ENCODE results near the gene ARHGEF28. TPM values are rescaled to one million over a fixed set of nuclear protein-coding genes. Genes with fewer than 3 reads are reported as not detected.

Gene ARHGEF28
- total and polyA plus RNA-seq, 12 donors: 0.62 to 3.4 (median 1.5) TPM

GRCh38 chr5:73698011-73698410 lies 72.0 kb downstream of the ARHGEF28 start:
- H3K4me1 ChIP-seq: peaks cover 0 to 33% (median 10%) of the 10 kb centered on the region in 9 donors
- DNase-seq: no peak

GRCh38 chr5:73701566-73701965 lies 75.6 kb downstream of the ARHGEF28 start:
- WGBS, 2 donors: 79 to 80% methylated on average over 3 of the region's 3 CpGs

More at GRCh38 chr5:73698011-73698410, 72.0 kb downstream of the ARHGEF28 start:
- TF ChIP-seq CTCF (IDR thresholded peaks at IDR 0.05): no peak
- intact Hi-C loops (cut with DNase I): no loop called here
- no peaks in the 10 kb centered on the region for H3K27me3 ChIP-seq
- H3K4me3 ChIP-seq: no peak overlapping the region
- no peak for ATAC-seq
- WGBS, 2 donors: 88 to 89% methylated on average over 3 of the region's 3 CpGs
- H3K27ac ChIP-seq: no peak overlapping the region
- no peaks in the 10 kb centered on the region for H3K36me3 ChIP-seq
- peaks cover 0 to 4% (median 0%) of the 10 kb centered on the region in 11 donors for H3K9me3 ChIP-seq

GRCh38 chr5:73702534-73702933 lies 76.5 kb downstream of the ARHGEF28 start:
- no peaks in the 10 kb centered on the region for H3K36me3 ChIP-seq
- H3K27ac ChIP-seq: no peak overlapping the region
- intact Hi-C loops (cut with DNase I): no loop called here
- H3K9me3 ChIP-seq: no peaks in the 10 kb centered on the region
- ATAC-seq (no peak), DNase-seq (no peak)
- TF ChIP-seq CTCF (IDR thresholded peaks at IDR 0.05): no peak
- WGBS, 2 donors: 80 to 82% methylated on average over 1 of the region's 1 CpG
- no peaks in the 10 kb centered on the region for H3K27me3 ChIP-seq
- H3K4me3 ChIP-seq: no peak overlapping the region
- no peaks in the 10 kb centered on the region for H3K4me1 ChIP-seq

More at GRCh38 chr5:73701566-73701965, 75.6 kb downstream of the ARHGEF28 start:
- no peak overlapping the region for H3K27ac ChIP-seq
- intact Hi-C loops (cut with DNase I): no loop called here
- DNase-seq (no peak), ATAC-seq (no peak)
- H3K4me1 ChIP-seq: peaks cover 0 to 5% (median 0%) of the 10 kb centered on the region in 9 donors
- no peak for TF ChIP-seq CTCF (IDR thresholded peaks at IDR 0.05)
- H3K4me3 ChIP-seq: no peak overlapping the region
- no peaks in the 10 kb centered on the region for H3K36me3 ChIP-seq
- no peaks in the 10 kb centered on the region for H3K9me3 ChIP-seq
- H3K27me3 ChIP-seq: no peaks in the 10 kb centered on the region

DNA sequence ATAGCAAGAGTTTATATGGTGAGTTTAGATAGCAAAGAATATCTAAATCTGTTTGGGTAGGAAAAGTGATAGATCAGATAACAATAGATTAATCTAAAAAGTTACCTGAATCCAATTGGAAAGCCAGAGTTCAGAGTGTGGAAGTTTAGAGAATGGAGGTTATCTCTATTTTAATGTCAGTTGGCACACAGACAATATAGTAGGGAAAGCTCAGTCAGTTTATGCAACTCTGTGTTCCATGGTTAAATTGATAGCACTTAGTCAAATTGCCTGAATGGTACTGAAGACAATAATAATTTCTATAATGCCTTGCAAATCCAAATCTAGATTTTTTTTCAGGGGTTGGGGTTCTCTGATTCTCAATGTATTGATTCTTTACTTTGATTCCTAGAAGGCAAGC lies 77.0 kb downstream of the ARHGEF28 start:
- no peaks in the 10 kb centered on the region for H3K27me3 ChIP-seq
- no peaks in the 10 kb centered on the region for H3K4me1 ChIP-seq
- no peak overlapping the region for H3K27ac ChIP-seq
- no peaks in the 10 kb centered on the region for H3K9me3 ChIP-seq
- TF ChIP-seq CTCF (IDR thresholded peaks at IDR 0.05): no peak
- ATAC-seq (no peak), DNase-seq (no peak)
- intact Hi-C loops (cut with DNase I): no loop called here
- H3K4me3 ChIP-seq: no peak overlapping the region
- H3K36me3 ChIP-seq: no peaks in the 10 kb centered on the region
